HG02623 (cell line): Measurements from ENCODE around the gene SRR.
"Not testable (repeated sequence)": the region's sequence is repeated elsewhere in the genome, so short reads cannot be mapped to it uniquely, and the experiment has no call there.

Experiments used
- ATAC-seq: cut with Tn5 transposase; IDR thresholded peaks from one replicate; pipeline ENCODE4 v1.9.1; 2021; ENCODE audit warnings: moderate library complexity; ENCODE audit not compliant: unreplicated experiment

The SRR gene

GRCh38 chr17:2289878-2290478 is 13.8 kb upstream of the SRR start:
- ATAC-seq, result no peak

- ATAC-seq, result no peak
Observed at GRCh38 chr17:2292100-2292499, 11.7 kb upstream of the SRR start.

GRCh38 chr17:2295575-2295974 is 8.2 kb upstream of the SRR start:
- no peak for ATAC-seq

- ATAC-seq, result no peak
Observed at GRCh38 chr17:2297023-2297422, 6.7 kb upstream of the SRR start.

GRCh38 chr17:2299136-2299535 is 4.6 kb upstream of the SRR start:
- no peak for ATAC-seq

GRCh38 chr17:2299756-2300155 is 4.0 kb upstream of the SRR start:
- ATAC-seq, result no peak

- peak; percentile 3 for ATAC-seq
Observed at GRCh38 chr17:2302778-2303203, 959 bp upstream of the SRR start.

GRCh38 chr17:2304931-2305330 is 1.2 kb downstream of the SRR start:
- no peak for ATAC-seq

- no peak for ATAC-seq
Observed at GRCh38 chr17:2309338-2310154, 5.8 kb downstream of the SRR start.

GRCh38 chr17:2312736-2313135 is 9.0 kb downstream of the SRR start:
- no peak for ATAC-seq

GRCh38 chr17:2316916-2317205 is 13.1 kb downstream of the SRR start:
- ATAC-seq, result not testable (repeated sequence)

GRCh38 chr17:2317796-2318195 is 14.0 kb downstream of the SRR start:
- no peak for ATAC-seq

- ATAC-seq, result no peak
Observed at GRCh38 chr17:2319051-2319450, 15.3 kb downstream of the SRR start.

GRCh38 chr17:2321399-2321798 is 17.6 kb downstream of the SRR start:
- ATAC-seq, result no peak

GRCh38 chr17:2323629-2324314 is 20.0 kb downstream of the SRR start:
- ATAC-seq, result no peak

- ATAC-seq, result no peak
Observed at GRCh38 chr17:2331303-2331702, 27.6 kb downstream of the SRR start.

- ATAC-seq, result no peak
Observed at GRCh38 chr17:2335726-2336214, 32.0 kb downstream of the SRR start.

- ATAC-seq, result peak; percentile 85
Observed at GRCh38 chr17:2336215-2336851, 32.6 kb downstream of the SRR start, which contains the start of gene TSR1. TSR1 (minus strand) TSS chr17:2336457; CDS start chr17:2336427, 30 bp downstream.

GRCh38 chr17:2336852-2337543 is 33.2 kb downstream of the SRR start, which contains the start of gene SGSM2:
SGSM2 (plus strand) TSS chr17:2337501; CDS start chr17:2337689, 188 bp downstream.
- no peak for ATAC-seq

GRCh38 chr17:2337544-2338314 is 34.0 kb downstream of the SRR start:
- ATAC-seq, result no peak
